ENCODE measurements around the gene TLE5.

DNA sequence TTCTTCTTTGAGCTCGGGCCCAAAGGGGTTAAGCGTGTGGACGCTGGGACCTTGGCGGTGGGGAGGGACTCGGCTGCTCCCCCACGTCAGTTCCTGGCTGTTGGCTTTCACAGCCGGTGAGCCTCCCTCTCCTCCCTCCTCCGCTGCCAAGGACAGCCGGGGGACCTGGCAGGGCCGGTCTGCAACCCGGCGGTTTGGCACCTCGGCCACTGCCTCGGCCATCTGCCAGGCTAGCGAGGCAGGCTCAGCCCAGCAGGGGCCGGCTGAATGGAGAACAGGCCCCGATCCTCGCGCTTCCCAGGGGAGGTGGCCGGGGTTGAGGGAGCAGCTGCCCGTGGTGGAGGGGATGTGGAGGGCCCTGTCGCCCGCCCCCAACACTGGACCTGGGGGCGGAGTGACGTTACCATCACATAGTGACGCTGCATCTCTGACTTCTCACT, 5.0 kb downstream of the TLE5 start:
- no peak for TF ChIP-seq CTCF (IDR thresholded peaks at IDR 0.05)
- TF ChIP-seq POLR2A (IDR thresholded peaks at IDR 0.05): no peak

Data from suprapubic skin (tissue), 3 donors.